RKO (cell line): ENCODE data around the gene MEPCE.
"Not testable (repeated sequence)": the region's sequence is repeated elsewhere in the genome, so short reads cannot be mapped to it uniquely, and the experiment has no call there.

ENCODE experiments used
- DNase-seq: peaks from one replicate; pipeline ENCODE4 v3.0.0-alpha.2; 2016; ENCODE audit warnings: low spot score

The MEPCE gene

GRCh38 chr7:100434297-100435144 is 4.9 kb downstream of the MEPCE start:
- DNase-seq: no peak

GRCh38 chr7:100435401-100436304 is 6.0 kb downstream of the MEPCE start:
- peak; percentile 61 for DNase-seq

GRCh38 chr7:100437150-100438100 is 7.8 kb downstream of the MEPCE start:
- no peak for DNase-seq

- no peak for DNase-seq
These were observed 8.5 kb downstream of the MEPCE start for GRCh38 chr7:100438172-100438571.

- DNase-seq: not testable (repeated sequence)
These were observed 9.1 kb downstream of the MEPCE start for GRCh38 chr7:100438731-100439130.

DNA sequence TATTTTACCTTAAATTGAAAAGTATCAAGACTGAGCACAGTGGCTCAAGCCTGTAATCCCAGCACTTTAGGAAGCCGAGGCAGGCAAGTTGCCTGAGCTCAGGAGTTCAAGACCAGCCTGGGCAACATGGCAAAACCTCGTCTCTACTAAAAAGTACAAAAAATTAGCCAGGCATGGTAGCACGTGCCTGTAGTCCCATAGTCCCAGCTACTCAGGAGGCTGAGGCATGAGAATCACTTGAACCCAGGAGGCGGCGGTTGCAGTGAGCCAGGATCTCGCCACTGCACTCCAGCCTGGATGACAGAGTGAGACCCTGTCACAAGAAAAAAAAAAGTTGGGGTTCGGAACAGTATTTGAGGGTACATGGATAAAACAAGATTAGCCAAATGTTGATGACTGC is 9.6 kb downstream of the MEPCE start:
- not testable (repeated sequence) for DNase-seq

DNA sequence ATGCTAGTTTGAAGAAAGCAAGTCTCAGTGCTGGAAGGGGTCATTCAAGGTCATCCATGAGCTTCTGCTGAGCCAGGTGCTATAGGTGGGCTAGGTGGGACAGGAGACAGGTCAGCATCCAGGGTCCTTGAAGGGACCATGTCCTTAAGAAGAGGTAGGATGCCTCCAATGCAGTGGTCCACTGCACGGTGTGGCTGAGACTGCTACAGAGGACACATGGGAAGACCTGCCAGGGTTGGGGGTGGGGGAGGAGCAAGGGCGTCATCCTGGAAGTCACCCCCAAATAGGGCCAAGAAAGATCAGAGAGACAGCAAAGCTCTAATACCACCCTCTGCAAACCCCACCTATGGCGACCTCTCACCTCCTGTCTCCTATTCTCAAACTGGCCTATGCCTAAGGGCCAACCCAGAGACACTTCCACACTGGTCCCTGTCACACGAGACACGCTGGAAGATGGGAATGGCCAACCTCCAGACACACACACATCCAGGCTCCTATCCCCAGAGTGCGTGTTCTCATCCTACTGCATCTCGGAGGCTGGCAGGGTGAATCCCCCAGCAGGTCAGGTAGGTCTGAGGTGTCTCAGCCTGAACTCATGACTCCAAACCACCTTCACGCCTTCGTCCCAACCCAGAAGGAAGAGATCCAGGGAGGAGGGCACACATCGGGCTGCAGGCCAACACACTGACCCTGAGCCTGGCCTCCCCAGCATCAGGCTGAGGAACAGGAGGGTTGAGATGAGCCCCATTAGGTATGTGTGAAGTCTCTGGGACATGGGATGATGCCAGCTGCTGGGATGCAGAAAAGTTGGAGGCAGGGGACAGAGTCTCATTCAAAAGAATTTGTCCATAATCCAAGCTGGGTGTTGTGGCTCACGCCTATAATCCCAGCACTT is 12.3 kb downstream of the MEPCE start:
- DNase-seq: no peak

DNA sequence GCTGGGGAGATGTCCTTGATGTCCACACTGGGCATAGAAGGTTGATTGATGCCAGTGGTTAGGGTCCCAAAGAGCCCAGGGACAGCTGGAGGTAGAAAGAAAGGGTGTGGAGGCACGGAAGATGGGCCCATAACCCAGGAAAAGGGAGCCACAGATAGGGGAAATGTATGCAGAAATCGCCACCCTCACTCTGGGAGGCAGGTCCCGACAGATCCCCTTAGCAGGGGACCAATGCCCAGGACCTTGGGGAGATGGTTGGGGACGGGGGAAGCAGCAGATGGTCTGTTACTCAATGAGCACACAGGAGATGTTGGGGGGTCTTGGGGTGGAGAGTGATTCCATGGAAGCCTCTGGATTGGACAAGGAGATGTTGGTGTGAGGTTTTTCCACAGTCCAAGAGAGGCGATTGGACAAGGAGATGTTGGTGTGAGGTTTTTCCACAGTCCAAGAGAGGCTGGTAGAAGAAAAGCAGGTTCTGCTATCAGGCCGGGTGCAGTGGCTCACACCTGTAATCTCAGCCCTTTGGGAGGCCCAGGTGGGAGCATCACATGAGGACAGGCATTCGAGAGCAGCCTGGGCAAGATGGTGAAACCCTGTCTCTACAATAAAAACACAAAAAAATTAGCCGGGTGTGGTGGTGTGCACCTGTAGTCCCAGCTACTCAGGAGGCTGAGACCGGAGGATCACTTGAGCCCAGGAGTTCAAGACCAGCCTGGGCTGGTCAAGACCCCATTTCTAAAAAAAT is 13.6 kb downstream of the MEPCE start:
- no peak for DNase-seq

DNA sequence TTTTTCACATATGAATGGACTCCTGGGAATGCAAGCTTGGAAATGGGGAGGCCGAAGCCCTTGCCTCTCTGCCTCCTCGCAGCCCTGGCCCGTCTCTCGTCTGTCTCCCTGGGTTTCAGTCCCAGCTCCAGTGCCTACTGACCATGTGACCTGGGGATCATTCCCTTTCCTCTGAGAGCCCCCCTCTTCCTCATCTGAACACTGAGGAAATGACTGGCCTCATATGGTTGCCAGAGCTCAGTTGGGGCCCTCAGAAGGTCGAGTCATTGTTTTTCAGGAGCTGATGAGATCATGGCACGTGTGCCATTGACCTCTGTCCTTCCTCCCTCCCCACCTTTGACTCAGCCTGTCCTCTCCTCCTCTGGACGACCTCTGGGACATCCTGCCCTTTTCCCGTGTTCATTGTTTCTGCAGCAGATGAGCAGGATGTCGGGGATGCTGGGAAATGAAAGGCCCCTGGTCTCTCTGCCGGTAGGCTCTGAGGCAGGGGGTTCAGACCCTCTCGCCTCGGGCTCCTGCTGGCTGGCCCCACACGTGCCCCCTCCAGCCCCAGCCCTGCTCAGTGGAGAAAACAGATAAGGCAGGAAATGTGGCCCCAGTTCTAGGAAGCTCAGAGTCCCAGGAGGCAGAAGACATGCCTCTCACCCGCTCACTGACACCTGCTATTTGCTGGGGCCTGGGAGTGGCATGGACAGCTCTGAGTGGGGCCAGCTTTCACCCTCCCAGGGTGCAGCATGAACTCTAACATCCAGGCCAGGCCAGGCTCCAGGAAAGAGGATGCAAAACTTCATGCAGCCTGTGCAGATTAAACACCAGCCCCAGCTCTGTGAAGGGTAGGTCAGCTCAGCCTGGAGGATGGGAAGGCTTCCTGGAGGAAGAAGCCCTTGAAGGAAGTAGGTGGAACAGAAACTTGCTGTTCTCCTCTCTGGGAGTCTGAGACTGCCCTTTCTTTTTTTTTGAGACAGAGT is 15.0 kb downstream of the MEPCE start:
- DNase-seq: peak; percentile 100

DNA sequence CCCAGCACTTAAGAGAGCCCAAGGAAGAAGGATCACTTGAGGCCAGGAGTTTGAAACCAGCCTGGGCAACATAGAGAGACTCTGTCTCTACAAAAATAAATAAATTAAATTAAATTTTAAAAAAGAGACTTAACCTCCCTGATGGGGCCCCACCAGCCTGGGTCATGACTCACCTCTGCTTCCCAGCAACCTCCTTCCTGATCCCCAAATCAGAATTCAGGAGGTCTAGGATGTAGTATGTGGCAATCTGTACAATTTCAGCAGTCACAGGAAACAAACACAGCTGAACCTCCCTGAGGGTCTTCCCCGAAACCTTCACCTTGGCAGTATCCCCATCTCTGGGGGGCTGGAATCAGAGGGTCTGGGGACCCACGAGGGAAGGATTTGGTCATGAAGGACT is 16.4 kb downstream of the MEPCE start:
- peak; percentile 68 for DNase-seq

GRCh38 chr7:100447363-100447762 is 17.7 kb downstream of the MEPCE start:
- not testable (repeated sequence) for DNase-seq

DNA sequence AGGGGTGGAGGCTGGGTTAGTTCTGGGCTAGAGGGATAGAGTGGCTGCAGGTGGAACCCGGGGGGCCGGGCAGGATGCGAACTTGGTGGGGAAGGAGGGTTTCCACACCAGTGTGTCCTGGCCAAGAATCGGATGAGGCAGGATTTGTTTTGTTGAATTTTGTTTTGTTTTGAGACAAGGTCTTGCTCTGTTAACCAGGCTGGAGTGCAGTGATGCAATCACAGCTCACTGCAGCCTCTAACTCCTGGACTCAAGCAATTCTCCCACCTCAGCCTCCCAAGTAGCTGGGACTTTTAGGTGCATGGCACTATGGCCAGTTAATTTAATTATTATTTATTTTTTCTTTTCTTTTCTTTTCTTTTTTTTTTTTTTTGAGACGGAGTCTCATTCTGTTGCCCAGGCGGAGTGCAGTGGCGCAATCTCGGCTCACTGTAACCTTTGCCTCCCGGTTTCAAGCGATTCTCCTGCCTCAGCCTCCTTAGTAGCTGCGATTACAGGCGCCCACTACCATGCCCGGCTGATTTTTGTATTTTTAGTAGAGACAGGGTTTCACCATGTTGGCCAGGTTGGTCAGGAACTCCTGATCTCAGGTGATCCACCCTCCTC is 19.7 kb downstream of the MEPCE start:
- DNase-seq: no peak

DNA sequence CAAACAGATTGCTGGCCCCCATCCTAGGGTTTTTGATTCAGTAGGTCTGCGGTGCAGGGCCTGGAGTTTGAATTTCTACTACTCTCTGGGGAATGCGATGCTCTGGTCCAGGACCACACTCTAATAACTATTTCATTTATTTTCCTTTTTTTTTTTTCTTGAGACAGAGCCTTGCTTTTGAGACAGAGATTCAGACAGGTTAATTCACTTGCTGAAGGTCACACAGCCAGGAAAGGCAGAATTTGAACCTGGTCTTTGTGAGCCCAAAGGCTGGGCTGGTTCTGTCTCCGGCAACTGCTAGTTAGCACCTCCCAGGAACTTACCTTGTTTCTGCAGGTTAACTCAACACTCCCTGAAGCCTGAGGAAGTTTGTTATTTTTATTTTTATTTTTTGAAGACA is 22.9 kb downstream of the MEPCE start:
- no peak for DNase-seq

GRCh38 chr7:100453854-100454253 is 24.2 kb downstream of the MEPCE start:
- DNase-seq: not testable (repeated sequence)

GRCh38 chr7:100455206-100455605 is 25.6 kb downstream of the MEPCE start:
- no peak for DNase-seq

DNA sequence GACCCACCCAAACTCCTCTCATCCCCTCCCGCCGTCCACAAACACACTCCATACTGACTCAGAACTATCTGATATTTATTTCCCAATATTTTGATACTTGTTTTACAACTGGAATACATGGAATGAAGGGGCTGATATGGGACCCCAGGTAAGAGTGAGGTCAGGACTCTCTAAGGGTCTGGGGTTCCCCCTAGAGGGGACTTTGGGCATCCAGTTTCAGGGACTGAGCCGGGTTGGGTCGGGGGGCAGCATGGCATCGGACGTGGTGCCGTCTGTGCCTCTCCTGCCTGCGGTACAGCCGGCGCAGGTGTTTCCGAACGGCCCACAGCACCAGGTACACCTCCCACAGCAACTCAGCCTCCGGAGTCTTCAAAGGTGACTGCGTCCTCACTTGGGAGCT is 26.9 kb downstream of the MEPCE start:
- no peak for DNase-seq

GRCh38 chr7:100457033-100457432 is 27.4 kb downstream of the MEPCE start:
- no peak for DNase-seq

DNA sequence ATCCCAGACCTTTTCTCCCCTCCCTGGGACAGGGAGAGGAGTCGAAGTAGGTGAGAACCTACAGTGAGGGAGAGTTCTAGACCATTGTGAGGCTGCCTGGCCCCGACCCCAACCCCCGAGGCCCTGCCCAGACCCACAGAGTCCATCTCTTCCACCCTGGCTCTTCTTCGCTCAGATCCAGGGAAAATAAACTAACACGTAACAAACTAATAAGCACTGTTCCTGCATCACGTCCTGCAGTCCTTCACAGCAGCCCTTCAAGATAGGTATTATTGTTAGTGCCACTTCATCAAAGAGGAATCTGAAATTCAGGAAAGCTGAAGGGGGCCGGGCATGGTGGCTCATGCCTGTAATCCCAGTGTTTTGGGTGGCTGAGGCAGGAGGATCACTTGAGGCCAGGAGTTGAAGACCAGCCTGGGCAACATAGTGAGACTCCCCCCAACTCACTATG is 34.6 kb downstream of the MEPCE start, which contains the start of gene SPACDR:
Gene SPACDR (minus strand): TSS at position 51 of the 451 bp plus-strand sequence. CDS start 235 bp downstream, outside the sequence.
- no peak for DNase-seq
